ENCODE measurements around the gene CLCA2.

- TF ChIP-seq POLR2A (IDR thresholded peaks at IDR 0.05) (no peak), POLR2AphosphoS5 (IDR thresholded peaks at IDR 0.05) (no peak)
Measured at GRCh38 chr1:86375688-86376087, 48.3 kb upstream of the CLCA2 start.
